DND-41 (cell line): ENCODE results near the gene ZCCHC8.

Experiments used
- ATAC-seq: fragments of 200-7000 bp; cut with Tn5 transposase; 3 replicates; pipeline ENCODE4 v1.9.1; 2021; ENCODE audit warnings: low read depth; ENCODE audit not compliant: insufficient read depth
- DNase-seq: peaks from one replicate; pipeline ENCODE4 v3.0.0-alpha.2; 2020
- H2AFZ ChIP-seq: 2 replicates; pipeline ENCODE4 v1.6.0; 2012; ENCODE audit warnings: low read depth, low read length
- H3K27ac ChIP-seq: 2 replicates; pipeline ENCODE4 v1.5.1; 2012; ENCODE audit warnings: low read length, inconsistent platforms
- H3K27me3 ChIP-seq: fragments of 200-600 bp; sonication (generic); 2 replicates; pipeline ENCODE4 v1.6.0; 2012; ENCODE audit warnings: low read length, mild to moderate bottlenecking, inconsistent platforms; ENCODE audit not compliant: insufficient read depth, poor library complexity
- H3K36me3 ChIP-seq: 2 replicates; pipeline ENCODE4 v1.5.1; 2012; ENCODE audit warnings: low read length, inconsistent platforms; ENCODE audit not compliant: insufficient read depth
- H3K4me1 ChIP-seq: 2 replicates; pipeline ENCODE4 v1.5.1; 2012; ENCODE audit warnings: mild to moderate bottlenecking, low read length; ENCODE audit not compliant: insufficient read depth
- H3K4me2 ChIP-seq: 2 replicates; pipeline ENCODE4 v1.6.0; 2012; ENCODE audit warnings: mild to moderate bottlenecking, moderate library complexity, low read length, inconsistent platforms; ENCODE audit not compliant: insufficient read depth
- H3K4me3 ChIP-seq, 2 experiments: fragments of 200-600 bp in 1 of 2; shearing (Covaris generic) in 1 of 2; 2 replicates each; pipeline ENCODE4 v1.5.1; 2012 to 2016; ENCODE audit warnings: inconsistent platforms in 2 of 2, low read length in 2 of 2, mild to moderate bottlenecking in 2 of 2, low read depth in 1 of 2, moderate library complexity in 1 of 2
- H3K79me2 ChIP-seq: 2 replicates; pipeline ENCODE4 v1.6.0; 2012; ENCODE audit warnings: low read length, inconsistent platforms; ENCODE audit not compliant: insufficient read depth
- H3K9ac ChIP-seq: 2 replicates; pipeline ENCODE4 v1.6.0; 2012; ENCODE audit warnings: low read depth, mild to moderate bottlenecking, inconsistent platforms, low read length, moderate library complexity
- H3K9me3 ChIP-seq: 2 replicates; pipeline ENCODE4 v1.5.1; 2012; ENCODE audit warnings: low read length, moderate library complexity, mild to moderate bottlenecking, inconsistent platforms; ENCODE audit not compliant: insufficient read depth, severe bottlenecking
- H4K20me1 ChIP-seq: 2 replicates; pipeline ENCODE4 v1.6.0; 2012; ENCODE audit warnings: low read length; ENCODE audit not compliant: insufficient read depth
- EZH2 ChIP-seq: IDR thresholded peaks from 3 replicates; pipeline ENCODE4 v1.6.1; 2012; ENCODE audit warnings: borderline replicate concordance, low read depth, mild to moderate bottlenecking, moderate library complexity, low read length, inconsistent platforms; ENCODE audit not compliant: severe bottlenecking
- TF ChIP-seq, protein P1 (sequence below): IDR thresholded peaks from 2 replicates; pipeline ENCODE4 v1.5.1; 2012; ENCODE audit warnings: borderline replicate concordance, low read length, moderate library complexity, mild to moderate bottlenecking; ENCODE audit not compliant: poor library complexity, severe bottlenecking; ENCODE audit errors: extremely low read depth

ZCCHC8 gene

DNA sequence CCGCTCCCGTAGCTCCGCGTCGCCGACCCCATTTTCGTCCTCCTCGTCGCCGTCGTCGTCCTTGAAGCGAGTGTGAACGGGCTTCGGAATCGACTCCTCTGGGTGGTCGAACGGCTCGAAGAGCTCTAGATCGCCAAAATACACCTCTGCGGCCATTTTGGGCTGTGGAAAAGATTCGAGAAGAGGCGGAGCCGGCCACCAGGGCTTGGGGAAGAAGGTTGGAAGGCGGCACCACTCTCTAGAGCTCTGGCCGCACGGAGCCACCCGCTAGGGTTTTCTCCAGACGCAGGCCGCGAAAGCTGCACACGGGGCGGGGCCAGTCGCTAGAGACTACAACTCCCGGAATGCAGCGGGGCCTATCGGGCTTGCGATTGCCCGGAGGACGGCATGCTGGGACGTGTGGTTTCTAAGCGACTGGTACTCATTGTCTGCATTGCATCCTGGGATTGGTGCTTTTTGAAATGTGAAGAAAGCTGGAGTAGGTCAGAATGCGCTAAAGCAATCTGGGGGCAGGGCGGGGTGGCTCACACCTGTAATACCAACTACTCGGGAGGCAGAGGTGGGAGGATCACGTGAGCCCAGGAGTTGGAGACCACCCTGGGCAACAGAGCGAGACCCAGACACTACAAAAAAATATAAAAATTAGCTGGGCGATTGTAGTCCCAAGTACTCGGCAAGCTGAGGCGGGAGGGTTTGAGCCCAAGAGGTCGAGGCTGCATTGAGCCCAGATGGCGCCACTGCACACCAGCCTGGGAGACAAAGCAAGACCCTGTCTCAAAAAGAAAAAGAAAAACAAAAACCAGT is at the start of gene ZCCHC8:
Gene ZCCHC8 (minus strand): TSS at position 248 of the 804 bp plus-strand sequence. CDS start 92 bp downstream, at position 156.
- Histone ChIP-seq H3K4me3 (peak within 1 kb of the TSS; percentile 91 to 92), H2AFZ (peak within 1 kb of the TSS; percentile 93), H3K27ac (peak within 1 kb of the TSS; percentile 98), H3K79me2 (peaks cover 48% of the 10 kb centered on the region), H3K36me3 (peaks cover 36% of the 10 kb centered on the region), H3K9ac (peak within 1 kb of the TSS; percentile 96), H3K4me2 (peak within 1 kb of the TSS; percentile 64), H3K27me3 (no peaks in the 10 kb centered on the region), H4K20me1 (no peaks in the 10 kb centered on the region; the same call in 1 of the 2 replicates), H3K4me1 (peaks cover 43% of the 10 kb centered on the region), H3K9me3 (no peaks in the 10 kb centered on the region)
- peak; percentile 98 for DNase-seq
- TF ChIP-seq EZH2: no peak
- TF ChIP-seq, protein P1, sequence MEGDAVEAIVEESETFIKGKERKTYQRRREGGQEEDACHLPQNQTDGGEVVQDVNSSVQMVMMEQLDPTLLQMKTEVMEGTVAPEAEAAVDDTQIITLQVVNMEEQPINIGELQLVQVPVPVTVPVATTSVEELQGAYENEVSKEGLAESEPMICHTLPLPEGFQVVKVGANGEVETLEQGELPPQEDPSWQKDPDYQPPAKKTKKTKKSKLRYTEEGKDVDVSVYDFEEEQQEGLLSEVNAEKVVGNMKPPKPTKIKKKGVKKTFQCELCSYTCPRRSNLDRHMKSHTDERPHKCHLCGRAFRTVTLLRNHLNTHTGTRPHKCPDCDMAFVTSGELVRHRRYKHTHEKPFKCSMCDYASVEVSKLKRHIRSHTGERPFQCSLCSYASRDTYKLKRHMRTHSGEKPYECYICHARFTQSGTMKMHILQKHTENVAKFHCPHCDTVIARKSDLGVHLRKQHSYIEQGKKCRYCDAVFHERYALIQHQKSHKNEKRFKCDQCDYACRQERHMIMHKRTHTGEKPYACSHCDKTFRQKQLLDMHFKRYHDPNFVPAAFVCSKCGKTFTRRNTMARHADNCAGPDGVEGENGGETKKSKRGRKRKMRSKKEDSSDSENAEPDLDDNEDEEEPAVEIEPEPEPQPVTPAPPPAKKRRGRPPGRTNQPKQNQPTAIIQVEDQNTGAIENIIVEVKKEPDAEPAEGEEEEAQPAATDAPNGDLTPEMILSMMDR: peak; percentile 48
- ATAC-seq: peak; percentile 92

GRCh38 chr12:122547330-122547729 is 46.6 kb upstream of the ZCCHC8 start:
- ATAC-seq: no peak
- Histone ChIP-seq H3K9me3 (no peaks in the 10 kb centered on the region), H2AFZ (no peak overlapping the region), H3K9ac (no peak overlapping the region), H3K4me1 (no peaks in the 10 kb centered on the region), H3K27ac (no peak overlapping the region), H3K4me2 (no peak overlapping the region), H3K27me3 (no peaks in the 10 kb centered on the region), H3K79me2 (no peaks in the 10 kb centered on the region), H3K36me3 (peaks cover 89% of the 10 kb centered on the region), H4K20me1 (no peaks in the 10 kb centered on the region), H3K4me3 (no peak overlapping the region)
- no peak for DNase-seq
- TF ChIP-seq, protein P1: no peak
- TF ChIP-seq EZH2: no peak

DNA sequence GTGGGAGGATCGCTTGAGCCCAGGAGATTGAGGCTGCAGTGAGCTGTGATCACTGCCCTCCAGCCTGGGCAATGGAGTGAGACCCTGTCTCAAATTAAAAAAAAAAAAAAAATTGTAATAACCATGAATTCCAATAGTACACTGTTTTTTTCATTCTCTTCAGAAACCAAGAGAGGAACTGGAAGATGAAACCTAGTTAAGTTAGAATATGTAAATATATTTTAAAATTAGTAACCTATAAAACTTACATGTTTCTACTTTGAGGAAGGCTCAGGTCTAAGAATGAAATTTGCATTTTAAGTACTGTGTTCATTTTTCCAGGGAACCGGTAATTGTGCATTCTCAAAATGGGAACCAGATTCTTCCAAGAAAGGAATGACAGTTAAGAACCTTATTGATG is 45.1 kb upstream of the ZCCHC8 start:
- Histone ChIP-seq H3K4me1 (no peaks in the 10 kb centered on the region), H3K27me3 (no peaks in the 10 kb centered on the region), H3K36me3 (peaks cover 88% of the 10 kb centered on the region), H2AFZ (no peak overlapping the region), H3K9ac (no peak overlapping the region), H3K9me3 (no peaks in the 10 kb centered on the region), H4K20me1 (no peaks in the 10 kb centered on the region; the same call in 1 of the 2 replicates), H3K79me2 (peaks cover 1% of the 10 kb centered on the region; the same call in 1 of the 2 replicates), H3K4me2 (no peak overlapping the region), H3K27ac (no peak overlapping the region), H3K4me3 (no peak overlapping the region)
- no peak for TF ChIP-seq EZH2
- no peak for ATAC-seq
- no peak for DNase-seq

GRCh38 chr12:122544537-122544936 is 43.8 kb upstream of the ZCCHC8 start:
- Histone ChIP-seq H3K4me2 (no peak overlapping the region), H3K9me3 (no peaks in the 10 kb centered on the region), H4K20me1 (no peaks in the 10 kb centered on the region; the same call in 1 of the 2 replicates), H3K79me2 (peaks cover 5% of the 10 kb centered on the region; the same call in 1 of the 2 replicates), H3K9ac (no peak overlapping the region), H3K27me3 (no peaks in the 10 kb centered on the region), H2AFZ (no peak overlapping the region), H3K4me3 (no peak overlapping the region), H3K27ac (no peak overlapping the region), H3K4me1 (no peaks in the 10 kb centered on the region), H3K36me3 (peaks cover 82% of the 10 kb centered on the region)
- DNase-seq (no peak), ATAC-seq (no peak)
- TF ChIP-seq, protein P1: no peak
- TF ChIP-seq EZH2: no peak
